Calu3 (cell line): Measurements from ENCODE around the gene MAP3K4. TPM values are rescaled to one million over a fixed set of nuclear protein-coding genes. Genes with fewer than 3 reads are reported as not detected.
"Not testable (repeated sequence)": the region's sequence is repeated elsewhere in the genome, so short reads cannot be mapped to it uniquely, and the experiment has no call there.

Source experiments
- BruUV-seq: library from RNA; stranded (reverse); fragments of 400-500 nt; replicated peaks from 2 replicates; lab custom pipeline; 2021; lab: Mats Ljungman, UMichigan
- CTCF ChIA-PET: fragments of 300-600 bp; sonication (Branson Sonifier 250); formaldehyde crosslinking; loops from one replicate; lab custom pipeline; 2022; ENCODE audit warnings: antibody characterized with exemption; lab: Charles Lee
- DNase-seq: peaks from one replicate; pipeline ENCODE4 v3.0.0; 2022
- H3K27ac Mint-ChIP-seq: one replicate; pipeline ENCODE4 v1.8.0; 2022; ENCODE audit warnings: mixed read lengths; ENCODE audit not compliant: unreplicated experiment
- H3K27me3 Mint-ChIP-seq: one replicate; pipeline ENCODE4 v1.8.0; 2022; ENCODE audit warnings: mixed read lengths; ENCODE audit not compliant: unreplicated experiment
- H3K36me3 Mint-ChIP-seq: one replicate; pipeline ENCODE4 v1.8.0; 2022; ENCODE audit warnings: mild to moderate bottlenecking, moderate library complexity, mixed read lengths; ENCODE audit not compliant: insufficient read depth, unreplicated experiment
- H3K4me1 Mint-ChIP-seq: one replicate; pipeline ENCODE4 v1.8.0; 2022; ENCODE audit warnings: mild to moderate bottlenecking, low read depth, mixed read lengths; ENCODE audit not compliant: unreplicated experiment
- H3K4me3 Mint-ChIP-seq: one replicate; pipeline ENCODE4 v1.8.0; 2022; ENCODE audit warnings: mild to moderate bottlenecking, low read depth, moderate library complexity, mixed read lengths; ENCODE audit not compliant: unreplicated experiment
- H3K9me3 Mint-ChIP-seq: one replicate; pipeline ENCODE4 v1.8.0; 2022; ENCODE audit warnings: low read depth, mixed read lengths; ENCODE audit not compliant: unreplicated experiment
- intact Hi-C: fragments of 100-400 bp; cut with micrococcal nuclease; formaldehyde crosslinking; loops from one replicate; pipeline ENCODE4 v1.10.0; 2022; ENCODE audit not compliant: unreplicated experiment
- total RNA-seq: library from RNA; stranded (reverse); gene quantifications from 2 replicates; pipeline ENCODE4 v1.2.3, GENCODE V29; 2022
- TF ChIP-seq, protein P1 (sequence below): fragments of 200-600 bp; IDR thresholded peaks from one replicate; pipeline ENCODE4 v1.8.0; 2022; ENCODE audit warnings: antibody characterized with exemption; ENCODE audit not compliant: unreplicated experiment

MAP3K4 gene
- total RNA-seq, 1 experiment from 2014 or later: 62.2 TPM

- Mint-ChIP-seq H3K9me3 (peaks cover 6% of the 10 kb centered on the region), H3K4me1 (no peaks in the 10 kb centered on the region), H3K36me3 (peaks cover 23% of the 10 kb centered on the region), H3K27me3 (no peaks in the 10 kb centered on the region), H3K27ac (no peak overlapping the region), H3K4me3 (no peak overlapping the region)
- TF ChIP-seq, protein P1, sequence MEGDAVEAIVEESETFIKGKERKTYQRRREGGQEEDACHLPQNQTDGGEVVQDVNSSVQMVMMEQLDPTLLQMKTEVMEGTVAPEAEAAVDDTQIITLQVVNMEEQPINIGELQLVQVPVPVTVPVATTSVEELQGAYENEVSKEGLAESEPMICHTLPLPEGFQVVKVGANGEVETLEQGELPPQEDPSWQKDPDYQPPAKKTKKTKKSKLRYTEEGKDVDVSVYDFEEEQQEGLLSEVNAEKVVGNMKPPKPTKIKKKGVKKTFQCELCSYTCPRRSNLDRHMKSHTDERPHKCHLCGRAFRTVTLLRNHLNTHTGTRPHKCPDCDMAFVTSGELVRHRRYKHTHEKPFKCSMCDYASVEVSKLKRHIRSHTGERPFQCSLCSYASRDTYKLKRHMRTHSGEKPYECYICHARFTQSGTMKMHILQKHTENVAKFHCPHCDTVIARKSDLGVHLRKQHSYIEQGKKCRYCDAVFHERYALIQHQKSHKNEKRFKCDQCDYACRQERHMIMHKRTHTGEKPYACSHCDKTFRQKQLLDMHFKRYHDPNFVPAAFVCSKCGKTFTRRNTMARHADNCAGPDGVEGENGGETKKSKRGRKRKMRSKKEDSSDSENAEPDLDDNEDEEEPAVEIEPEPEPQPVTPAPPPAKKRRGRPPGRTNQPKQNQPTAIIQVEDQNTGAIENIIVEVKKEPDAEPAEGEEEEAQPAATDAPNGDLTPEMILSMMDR: no peak
- CTCF ChIA-PET: no interaction called here
- no TSS peak for BruUV-seq
- no peak for DNase-seq
- intact Hi-C loops: no loop called here
These were observed 125.0 kb downstream of the MAP3K4 start for GRCh38 chr6:161116554-161116953.

DNA sequence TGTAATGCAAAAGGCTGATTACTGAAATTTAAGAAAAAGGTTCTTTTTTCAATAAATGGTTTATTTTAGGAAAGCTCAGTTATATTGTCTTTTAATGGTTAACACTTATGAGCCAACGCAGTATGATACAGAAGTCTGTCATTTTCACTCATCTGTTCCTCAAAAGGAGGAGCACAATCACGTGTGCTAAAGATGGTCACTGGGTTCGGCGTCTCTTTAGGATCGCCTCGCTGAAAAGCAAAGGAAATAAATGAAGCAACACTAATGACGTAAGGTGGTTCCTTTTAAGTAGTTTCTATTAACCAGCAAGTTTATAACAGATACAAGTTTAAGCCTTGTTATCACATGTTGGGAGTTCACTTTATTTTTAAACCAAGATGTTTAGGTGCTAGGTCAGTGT, 125.7 kb downstream of the MAP3K4 start:
- CTCF ChIA-PET: no interaction called here
- intact Hi-C loops: no loop called here

DNA sequence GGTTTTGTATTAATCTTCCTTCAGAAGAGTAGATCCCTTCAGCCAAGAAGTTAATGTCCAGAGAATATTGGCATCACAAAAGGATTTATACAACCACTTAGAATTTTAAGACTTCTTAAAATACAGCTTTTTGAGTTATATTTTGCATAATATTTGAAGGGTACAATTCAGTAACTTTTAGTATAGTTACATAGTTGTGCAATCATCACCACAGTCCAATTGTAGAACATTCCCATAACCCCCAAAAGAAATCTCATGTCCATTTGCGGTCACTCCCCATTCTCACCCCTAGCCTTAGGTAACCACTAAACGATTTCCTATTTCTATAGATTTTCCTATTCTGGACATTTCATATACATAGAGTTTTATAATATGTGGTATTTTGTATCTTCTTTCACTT, 126.4 kb downstream of the MAP3K4 start:
- no peaks in the 10 kb centered on the region for H3K4me1 Mint-ChIP-seq
- TF ChIP-seq, protein P1: no peak
- H3K36me3 Mint-ChIP-seq: peaks cover 14% of the 10 kb centered on the region
- CTCF ChIA-PET: no interaction called here
- BruUV-seq: no TSS peak
- peaks cover 6% of the 10 kb centered on the region for H3K9me3 Mint-ChIP-seq
- H3K27ac Mint-ChIP-seq: no peak overlapping the region
- no peak for DNase-seq
- intact Hi-C loops: no loop called here
- no peak overlapping the region for H3K4me3 Mint-ChIP-seq
- no peaks in the 10 kb centered on the region for H3K27me3 Mint-ChIP-seq

More for the DNA sequence above, 125.7 kb downstream of the MAP3K4 start:
- H3K4me1 Mint-ChIP-seq: no peaks in the 10 kb centered on the region
- H3K4me3 Mint-ChIP-seq: no peak overlapping the region
- H3K36me3 Mint-ChIP-seq: peaks cover 20% of the 10 kb centered on the region
- no peak overlapping the region for H3K27ac Mint-ChIP-seq
- BruUV-seq: no TSS peak
- H3K9me3 Mint-ChIP-seq: peaks cover 6% of the 10 kb centered on the region
- TF ChIP-seq, protein P1: no peak
- no peaks in the 10 kb centered on the region for H3K27me3 Mint-ChIP-seq
- DNase-seq: no peak

DNA sequence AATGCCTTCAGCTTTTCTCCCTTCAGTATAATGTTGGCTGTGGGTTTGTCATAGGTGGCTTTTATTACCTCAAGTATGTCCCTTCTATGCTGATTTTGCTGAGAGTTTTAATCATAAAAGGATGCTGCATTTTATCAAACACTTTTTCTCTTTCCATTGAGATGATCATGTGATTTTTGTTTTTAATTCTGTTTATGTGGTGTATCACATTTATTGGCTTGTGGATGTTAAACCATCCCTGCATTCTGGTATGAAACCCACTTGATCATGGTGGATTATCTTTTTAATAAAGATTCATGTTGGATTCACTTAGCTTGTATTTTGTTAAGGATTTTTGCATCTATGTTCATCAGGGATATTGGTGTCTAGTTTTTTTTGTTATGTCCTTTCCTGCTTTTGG, 131.8 kb downstream of the MAP3K4 start:
- BruUV-seq, H3K4me1 Mint-ChIP-seq, H3K4me3 Mint-ChIP-seq, CTCF ChIA-PET, H3K9me3 Mint-ChIP-seq, H3K27me3 Mint-ChIP-seq, H3K27ac Mint-ChIP-seq, DNase-seq, intact Hi-C loops: not testable (repeated sequence)
- H3K36me3 Mint-ChIP-seq: peaks cover 24% of the 10 kb centered on the region

GRCh38 chr6:161125591-161125990, 134.0 kb downstream of the MAP3K4 start:
- H3K4me3 Mint-ChIP-seq: no peak overlapping the region
- peaks cover 5% of the 10 kb centered on the region for H3K9me3 Mint-ChIP-seq
- TF ChIP-seq, protein P1: no peak
- BruUV-seq: no TSS peak
- intact Hi-C loops: no loop called here
- H3K27ac Mint-ChIP-seq: no peak overlapping the region
- DNase-seq: no peak
- peaks cover 29% of the 10 kb centered on the region for H3K36me3 Mint-ChIP-seq
- H3K4me1 Mint-ChIP-seq: no peaks in the 10 kb centered on the region
- CTCF ChIA-PET: interaction anchor here (0.6 kb wide), 1 partner anchor 245 kb away, joined by 3 read pairs; no protein-coding TSS in a partner anchor
- H3K27me3 Mint-ChIP-seq: no peaks in the 10 kb centered on the region
